Measurements from ENCODE around the gene MYOM1. TPM values are rescaled to one million over a fixed set of nuclear protein-coding genes. Genes with fewer than 3 reads are reported as not detected.

Gene MYOM1
- 10.4 TPM for total RNA-seq

GRCh38 chr18:3219631-3220335, at the start of gene MYOM1:
MYOM1 (minus strand) TSS chr18:3219968; CDS start chr18:3215223, 4,745 bp downstream.

GRCh38 chr18:3261373-3262233, 41.8 kb upstream of the MYOM1 start, which contains the start of gene MYL12B:
MYL12B (plus strand) TSS chr18:3262133; CDS start chr18:3272899, 10,766 bp downstream.

GRCh38 chr18:3247240-3248061, 27.7 kb upstream of the MYOM1 start, which contains the start of gene MYL12A:
MYL12A (plus strand) TSS chr18:3247801; CDS start chr18:3253248, 5,447 bp downstream.

Small RNAs within 50 kb of the gene (small RNA-seq; reads per million reads assigned to genes)
- not detected for gene RF00156
- gene RNU7-25P = not detected

Other genes starting within 250 kb of the MYOM1 start
- 58.8 TPM for gene LPIN2, start 206.8 kb downstream of the MYOM1 start, total RNA-seq
- gene MYL12A, start 27.8 kb upstream of the MYOM1 start, total RNA-seq = 63.0 TPM
- gene MYL12B, start 42.2 kb upstream of the MYOM1 start, total RNA-seq = 158 TPM
- 35.8 TPM for gene TGIF1, start 230.2 kb upstream of the MYOM1 start, total RNA-seq

Measured in diencephalon (tissue), 1 donor.